GM12891 (cell line): ENCODE data around the gene CLDN7.

ENCODE experiments used
- DNase-seq: peaks from one replicate; pipeline ENCODE4 v3.0.0; 2011; ENCODE audit warnings: low spot score; ENCODE audit not compliant: insufficient read length
- FAIRE-seq: peaks from 2 replicates; lab custom pipeline; 2011; peaks lifted over from hg19 to GRCh38; lab: Jason Lieb, UNC
- PAX5 ChIP-seq: IDR thresholded peaks from 2 replicates; pipeline ENCODE4 v1.6.1; 2011; ENCODE audit warnings: low read length, moderate library complexity, mild to moderate bottlenecking; ENCODE audit not compliant: insufficient read depth, severe bottlenecking
- POLR2A ChIP-seq: IDR thresholded peaks from 2 replicates; pipeline ENCODE4 v1.6.1; 2011; ENCODE audit warnings: low read depth, low read length, control low read depth
- POLR2AphosphoS5 ChIP-seq: IDR thresholded peaks from 2 replicates; pipeline ENCODE4 v1.6.1; 2011; ENCODE audit warnings: low read depth, low read length, control low read depth
- POU2F2 ChIP-seq: IDR thresholded peaks from 2 replicates; pipeline ENCODE4 v1.6.1; 2011; ENCODE audit warnings: low read depth, mild to moderate bottlenecking, control low read depth, low read length, moderate library complexity
- SPI1 ChIP-seq: IDR thresholded peaks from 2 replicates; pipeline ENCODE4 v1.6.1; 2011; ENCODE audit warnings: low read depth, low read length, control low read depth
- TAF1 ChIP-seq: IDR thresholded peaks from 2 replicates; pipeline ENCODE4 v1.6.1; 2011; ENCODE audit warnings: low read depth, low read length, control low read depth

Gene CLDN7

GRCh38 chr17:7296189-7296861, 34.0 kb upstream of the CLDN7 start:
- FAIRE-seq, result peak; percentile 91

GRCh38 chr17:7295230-7296180, 33.2 kb upstream of the CLDN7 start:
- DNase-seq, result no peak
- no peak for TF ChIP-seq PAX5
- TF ChIP-seq SPI1, result no peak
- TF ChIP-seq TAF1, result no peak
- no peak for TF ChIP-seq POLR2AphosphoS5
- TF ChIP-seq POLR2A, result no peak
- TF ChIP-seq POU2F2, result no peak
- peak; percentile 65 for FAIRE-seq

More at GRCh38 chr17:7296189-7296861, 34.0 kb upstream of the CLDN7 start:
- TF ChIP-seq PAX5, result no peak
- no peak for TF ChIP-seq POU2F2
- TF ChIP-seq POLR2AphosphoS5, result no peak
- no peak for TF ChIP-seq TAF1
- no peak for TF ChIP-seq SPI1
- TF ChIP-seq POLR2A, result no peak
- DNase-seq, result peak; percentile 84

GRCh38 chr17:7294614-7295153, 32.4 kb upstream of the CLDN7 start, which contains the start of gene YBX2:
YBX2 (minus strand) TSS chr17:7294639; CDS start chr17:7294500, 139 bp downstream.
- FAIRE-seq, result peak; percentile 75
- peak; percentile 91 for DNase-seq
- TF ChIP-seq POLR2AphosphoS5 (no peak), TAF1 (no peak), POU2F2 (no peak), POLR2A (no peak), SPI1 (no peak), PAX5 (no peak)

- no peak for FAIRE-seq
- TF ChIP-seq POU2F2 (no peak), POLR2A (no peak), TAF1 (no peak), PAX5 (no peak)
- no peak for DNase-seq
Measured at GRCh38 chr17:7293816-7294613, 31.7 kb upstream of the CLDN7 start.

- TF ChIP-seq TAF1, result no peak
- TF ChIP-seq POU2F2, result no peak
- TF ChIP-seq PAX5, result no peak
- no peak for TF ChIP-seq POLR2AphosphoS5
- TF ChIP-seq POLR2A, result no peak
- TF ChIP-seq SPI1, result no peak
- DNase-seq (no peak), FAIRE-seq (no peak)
Measured at GRCh38 chr17:7293159-7293558, 30.9 kb upstream of the CLDN7 start.

- DNase-seq (no peak), FAIRE-seq (no peak)
- TF ChIP-seq SPI1 (no peak), POU2F2 (no peak), POLR2AphosphoS5 (no peak), POLR2A (no peak), TAF1 (no peak), PAX5 (no peak)
Measured at GRCh38 chr17:7292729-7293128, 30.5 kb upstream of the CLDN7 start.

GRCh38 chr17:7292194-7292593, 29.9 kb upstream of the CLDN7 start:
- FAIRE-seq (no peak), DNase-seq (no peak)
- TF ChIP-seq SPI1, result no peak
- TF ChIP-seq POU2F2, result no peak
- no peak for TF ChIP-seq POLR2A
- no peak for TF ChIP-seq PAX5
- TF ChIP-seq TAF1, result no peak
- TF ChIP-seq POLR2AphosphoS5, result no peak

- FAIRE-seq, result no peak
- TF ChIP-seq TAF1 (no peak), PAX5 (no peak), POLR2AphosphoS5 (no peak), SPI1 (no peak), POLR2A (no peak)
- no peak for DNase-seq
Measured at GRCh38 chr17:7290685-7291084, 28.4 kb upstream of the CLDN7 start.
